Measurements from ENCODE around the gene GAS2L3. TPM values are rescaled to one million over a fixed set of nuclear protein-coding genes. Genes with fewer than 3 reads are reported as not detected.

Gene GAS2L3
- 7.7 TPM for polyA plus RNA-seq (2013, experiment 1 of 2)
- 15.8 TPM for polyA plus RNA-seq (2013, experiment 2 of 2)

DNA sequence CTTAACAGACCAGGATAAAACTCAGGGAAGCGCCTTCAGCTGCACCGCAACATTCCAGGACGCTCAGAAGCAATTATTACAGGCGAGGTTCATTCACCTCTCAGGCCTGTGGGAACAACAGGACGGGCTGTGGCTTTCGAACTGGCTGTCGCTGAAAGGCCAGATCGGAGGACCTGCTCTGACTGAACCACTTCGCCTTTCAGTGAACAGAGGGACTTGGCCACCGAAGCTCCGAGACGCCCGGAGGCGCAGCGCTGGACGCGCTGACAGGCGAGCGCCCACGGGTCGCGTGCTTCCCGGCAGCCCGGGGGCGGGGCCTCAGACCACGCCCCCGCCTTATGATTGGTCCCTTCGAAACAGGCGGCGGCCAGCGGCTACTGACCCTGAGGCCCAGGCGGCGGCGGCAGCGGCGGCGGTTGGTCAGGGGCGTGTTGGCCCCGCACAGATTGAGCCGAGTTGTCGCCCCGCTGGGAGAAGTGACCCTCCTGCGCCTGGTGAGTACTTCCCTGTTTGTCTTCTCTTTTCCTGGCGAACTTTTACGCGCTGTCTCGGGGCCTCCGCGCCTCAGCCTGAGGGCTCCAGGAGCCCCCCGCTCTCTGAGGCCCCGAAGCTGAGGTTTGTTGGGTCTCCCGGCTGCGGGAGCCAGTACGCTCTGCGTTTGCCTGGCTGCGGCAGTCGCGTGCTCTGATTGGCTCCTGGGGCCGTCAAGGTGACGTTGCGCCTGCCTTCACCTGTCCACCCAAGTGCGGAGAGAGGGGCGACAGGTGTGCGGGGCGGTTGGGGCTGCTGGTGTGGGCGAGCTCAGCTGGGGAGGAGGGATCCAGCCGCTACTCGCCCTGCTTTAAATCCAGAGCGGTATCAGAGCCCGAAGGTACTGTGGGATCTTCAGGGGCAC is at the start of gene GAS2L3:
Gene GAS2L3, plus strand, starts transcription at position 393 of the 895 bp plus-strand sequence. CDS start 21,221 bp downstream, outside the sequence.
- WGBS, result 2% methylated on average over 70 of the region's 70 CpGs
- peak within 1 kb of the TSS; percentile 56; the same call in 1 of the 2 replicates for H3K27ac ChIP-seq (ENCODE audit: low read depth, low read length)

GRCh38 chr12:100528034-100528433 is 45.5 kb upstream of the GAS2L3 start:
- no peak overlapping the region for H3K9ac ChIP-seq (ENCODE audit: low read depth, low read length)
- H3K9me3 ChIP-seq (ENCODE audit: insufficient read depth, low read depth, low read length), result no peaks in the 10 kb centered on the region
- no peak overlapping the region for H3K27ac ChIP-seq (ENCODE audit: low read depth, low read length)
- H3K27me3 ChIP-seq (ENCODE audit: insufficient read depth, low read length), result no peaks in the 10 kb centered on the region
- WGBS, result 89% methylated on average over 3 of the region's 3 CpGs
- H3K4me3 ChIP-seq (ENCODE audit: low read length), result no peak overlapping the region
- no peaks in the 10 kb centered on the region for H3K36me3 ChIP-seq (ENCODE audit: insufficient read depth, low read length)
- peaks cover 9% of the 10 kb centered on the region; the same call in 1 of the 2 replicates for H3K4me1 ChIP-seq (ENCODE audit: insufficient read depth, low read length)

More for the DNA sequence above, at the start of gene GAS2L3:
- Histone ChIP-seq H3K4me1 (ENCODE audit: insufficient read depth, low read length) (peaks cover 6% of the 10 kb centered on the region; the same call in 1 of the 2 replicates), H3K9me3 (ENCODE audit: insufficient read depth, low read depth, low read length) (no peaks in the 10 kb centered on the region), H3K9ac (ENCODE audit: low read depth, low read length) (peak within 1 kb of the TSS; percentile 74), H3K4me3 (ENCODE audit: low read length) (peak within 1 kb of the TSS; percentile 82), H3K27me3 (ENCODE audit: insufficient read depth, low read length) (peaks cover 27% of the 10 kb centered on the region), H3K36me3 (ENCODE audit: insufficient read depth, low read length) (no peaks in the 10 kb centered on the region)

DNA sequence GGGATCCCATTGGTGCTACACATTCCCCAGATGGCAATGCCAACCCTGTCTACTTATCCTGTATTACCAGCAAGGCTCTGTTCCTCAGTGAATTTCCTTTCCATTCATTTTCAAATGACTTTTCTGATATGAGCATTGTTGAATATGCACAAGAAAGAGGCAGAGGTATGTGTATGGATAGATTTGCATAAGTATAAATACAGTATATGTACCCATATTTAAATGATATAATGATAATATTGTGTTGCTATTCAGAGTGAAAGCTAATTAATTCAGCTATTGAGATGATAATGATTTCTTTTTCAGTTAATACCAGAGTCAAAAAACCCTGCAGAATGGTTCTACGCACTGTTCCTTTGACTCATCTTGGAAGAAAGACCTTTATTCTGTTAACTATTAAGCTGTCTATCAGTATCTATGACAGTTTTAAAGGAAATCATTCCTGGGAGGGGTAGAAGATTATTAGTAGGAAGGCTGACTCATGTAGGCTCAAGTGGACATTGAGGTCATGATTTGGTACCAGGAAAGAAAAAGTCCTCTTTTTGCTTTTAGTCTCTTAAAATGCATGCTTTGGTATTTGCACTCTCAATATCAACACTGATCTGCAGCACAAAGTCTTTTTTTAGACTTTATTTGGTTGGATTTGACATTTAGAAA is 44.9 kb upstream of the GAS2L3 start:
- Histone ChIP-seq H3K36me3 (ENCODE audit: insufficient read depth, low read length) (no peaks in the 10 kb centered on the region), H3K9ac (ENCODE audit: low read depth, low read length) (no peak overlapping the region), H3K9me3 (ENCODE audit: insufficient read depth, low read depth, low read length) (no peaks in the 10 kb centered on the region), H3K27ac (ENCODE audit: low read depth, low read length) (no peak overlapping the region), H3K4me1 (ENCODE audit: insufficient read depth, low read length) (peaks cover 9% of the 10 kb centered on the region; the same call in 1 of the 2 replicates), H3K27me3 (ENCODE audit: insufficient read depth, low read length) (no peaks in the 10 kb centered on the region), H3K4me3 (ENCODE audit: low read length) (no peak overlapping the region)
- 83% methylated on average over 1 of the region's 1 CpG for WGBS

GRCh38 chr12:100529756-100530350 is 43.6 kb upstream of the GAS2L3 start:
- H3K4me1 ChIP-seq (ENCODE audit: insufficient read depth, low read length), result peaks cover 9% of the 10 kb centered on the region; the same call in 1 of the 2 replicates

GRCh38 chr12:100533376-100533775 is 40.1 kb upstream of the GAS2L3 start:
- peaks cover 8% of the 10 kb centered on the region; the same call in 1 of the 2 replicates for H3K4me1 ChIP-seq (ENCODE audit: insufficient read depth, low read length)
- no peaks in the 10 kb centered on the region for H3K9me3 ChIP-seq (ENCODE audit: insufficient read depth, low read depth, low read length)
- H3K9ac ChIP-seq (ENCODE audit: low read depth, low read length), result no peak overlapping the region
- H3K27me3 ChIP-seq (ENCODE audit: insufficient read depth, low read length), result no peaks in the 10 kb centered on the region
- WGBS, result 93% methylated on average over 2 of the region's 3 CpGs
- H3K4me3 ChIP-seq (ENCODE audit: low read length), result no peak overlapping the region
- no peaks in the 10 kb centered on the region for H3K36me3 ChIP-seq (ENCODE audit: insufficient read depth, low read length)
- no peak overlapping the region for H3K27ac ChIP-seq (ENCODE audit: low read depth, low read length)

More at GRCh38 chr12:100529756-100530350, 43.6 kb upstream of the GAS2L3 start:
- no peaks in the 10 kb centered on the region for H3K27me3 ChIP-seq (ENCODE audit: insufficient read depth, low read length)
- H3K4me3 ChIP-seq (ENCODE audit: low read length), result no peak overlapping the region
- H3K27ac ChIP-seq (ENCODE audit: low read depth, low read length), result no peak overlapping the region
- WGBS, result 100% methylated on average over 2 of the region's 2 CpGs
- H3K36me3 ChIP-seq (ENCODE audit: insufficient read depth, low read length), result no peaks in the 10 kb centered on the region
- H3K9ac ChIP-seq (ENCODE audit: low read depth, low read length), result no peak overlapping the region
- H3K9me3 ChIP-seq (ENCODE audit: insufficient read depth, low read depth, low read length), result no peaks in the 10 kb centered on the region

DNA sequence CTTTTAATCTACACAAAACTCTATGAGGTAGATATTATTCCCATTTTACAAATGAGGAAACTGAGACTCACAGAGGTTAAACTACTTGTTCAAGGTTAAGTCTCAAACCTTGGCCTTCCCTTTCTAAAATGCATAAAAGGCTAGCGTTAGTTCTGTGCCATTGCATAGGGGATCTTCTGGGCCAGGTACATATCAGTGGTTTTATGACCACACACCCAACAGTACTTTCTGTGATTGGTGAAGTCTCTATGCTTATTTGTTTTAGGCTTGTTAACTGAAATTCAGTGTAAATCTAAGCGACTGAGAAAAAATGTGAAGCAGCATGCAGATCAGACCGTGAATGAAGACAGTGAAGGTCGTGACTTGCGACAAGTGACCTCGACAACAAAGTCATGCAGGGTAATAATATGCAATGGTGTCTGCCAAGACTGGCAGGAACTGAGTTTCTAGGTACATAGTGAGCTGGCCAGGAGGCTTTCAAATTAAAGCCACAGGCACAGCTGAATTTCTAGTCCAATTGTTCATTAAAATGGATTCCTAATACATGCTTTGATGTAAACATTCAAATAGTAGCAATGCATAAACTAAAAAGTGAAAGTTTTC is 38.8 kb upstream of the GAS2L3 start:
- H3K4me1 ChIP-seq (ENCODE audit: insufficient read depth, low read length), result no peaks in the 10 kb centered on the region
- WGBS, result 87% methylated on average over 6 of the region's 6 CpGs

GRCh38 chr12:100539202-100539601 is 34.3 kb upstream of the GAS2L3 start:
- Histone ChIP-seq H3K4me3 (ENCODE audit: low read length) (no peak overlapping the region), H3K9ac (ENCODE audit: low read depth, low read length) (no peak overlapping the region), H3K4me1 (ENCODE audit: insufficient read depth, low read length) (no peaks in the 10 kb centered on the region), H3K27me3 (ENCODE audit: insufficient read depth, low read length) (no peaks in the 10 kb centered on the region), H3K9me3 (ENCODE audit: insufficient read depth, low read depth, low read length) (no peaks in the 10 kb centered on the region), H3K27ac (ENCODE audit: low read depth, low read length) (no peak overlapping the region), H3K36me3 (ENCODE audit: insufficient read depth, low read length) (no peaks in the 10 kb centered on the region)
- 25% methylated on average over 2 of the region's 2 CpGs for WGBS

More for the DNA sequence above, 38.8 kb upstream of the GAS2L3 start:
- Histone ChIP-seq H3K4me3 (ENCODE audit: low read length) (no peak overlapping the region), H3K9me3 (ENCODE audit: insufficient read depth, low read depth, low read length) (no peaks in the 10 kb centered on the region), H3K27ac (ENCODE audit: low read depth, low read length) (no peak overlapping the region), H3K9ac (ENCODE audit: low read depth, low read length) (no peak overlapping the region), H3K36me3 (ENCODE audit: insufficient read depth, low read length) (no peaks in the 10 kb centered on the region), H3K27me3 (ENCODE audit: insufficient read depth, low read length) (no peaks in the 10 kb centered on the region)

- H3K36me3 ChIP-seq (ENCODE audit: insufficient read depth, low read length), result no peaks in the 10 kb centered on the region
- no peak overlapping the region for H3K9ac ChIP-seq (ENCODE audit: low read depth, low read length)
- H3K27ac ChIP-seq (ENCODE audit: low read depth, low read length), result no peak overlapping the region
- H3K9me3 ChIP-seq (ENCODE audit: insufficient read depth, low read depth, low read length), result no peaks in the 10 kb centered on the region
- H3K27me3 ChIP-seq (ENCODE audit: insufficient read depth, low read length), result no peaks in the 10 kb centered on the region
- no peak overlapping the region for H3K4me3 ChIP-seq (ENCODE audit: low read length)
- no peaks in the 10 kb centered on the region for H3K4me1 ChIP-seq (ENCODE audit: insufficient read depth, low read length)
- 96% methylated on average over 2 of the region's 4 CpGs for WGBS
These were observed 29.3 kb upstream of the GAS2L3 start for GRCh38 chr12:100544165-100544564.

DNA sequence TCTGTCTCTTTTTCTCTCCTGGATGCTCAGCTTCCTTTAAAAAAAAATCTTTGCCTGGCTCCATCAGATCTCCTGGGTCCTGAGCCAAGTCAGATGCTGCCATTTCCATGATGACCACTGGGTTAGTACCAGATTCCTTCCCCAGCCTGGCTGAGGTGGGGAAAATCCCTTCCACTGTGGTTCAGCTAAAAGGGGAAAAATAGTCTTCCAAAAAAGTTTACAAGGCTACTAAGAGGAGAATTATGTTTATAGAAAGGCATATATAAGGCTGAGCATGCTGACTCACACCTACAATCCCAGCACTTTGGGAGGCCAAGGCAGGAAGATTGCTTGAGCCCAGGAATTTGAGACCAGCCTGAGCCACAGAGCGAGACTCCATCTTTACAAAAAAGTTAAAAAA is 28.4 kb upstream of the GAS2L3 start:
- Histone ChIP-seq H3K27me3 (ENCODE audit: insufficient read depth, low read length) (no peaks in the 10 kb centered on the region), H3K36me3 (ENCODE audit: insufficient read depth, low read length) (no peaks in the 10 kb centered on the region), H3K27ac (ENCODE audit: low read depth, low read length) (no peak overlapping the region), H3K9me3 (ENCODE audit: insufficient read depth, low read depth, low read length) (no peaks in the 10 kb centered on the region), H3K4me3 (ENCODE audit: low read length) (no peak overlapping the region), H3K4me1 (ENCODE audit: insufficient read depth, low read length) (no peaks in the 10 kb centered on the region), H3K9ac (ENCODE audit: low read depth, low read length) (no peak overlapping the region)
- 100% methylated on average over 1 of the region's 1 CpG for WGBS

GRCh38 chr12:100553936-100554335 is 19.5 kb upstream of the GAS2L3 start:
- Histone ChIP-seq H3K27ac (ENCODE audit: low read depth, low read length) (no peak overlapping the region), H3K4me1 (ENCODE audit: insufficient read depth, low read length) (no peaks in the 10 kb centered on the region), H3K27me3 (ENCODE audit: insufficient read depth, low read length) (no peaks in the 10 kb centered on the region), H3K9ac (ENCODE audit: low read depth, low read length) (no peak overlapping the region), H3K36me3 (ENCODE audit: insufficient read depth, low read length) (no peaks in the 10 kb centered on the region), H3K9me3 (ENCODE audit: insufficient read depth, low read depth, low read length) (no peaks in the 10 kb centered on the region), H3K4me3 (ENCODE audit: low read length) (no peak overlapping the region)
- 90% methylated on average over 3 of the region's 3 CpGs for WGBS

Data from HUES64 (cell line).